Stimulated activated CD4-positive, alpha-beta T cell treated with anti-CD3 and anti-CD28 coated beads, Interleukin-15, amount 100 ng/mL, for 24 hours (primary cell): ENCODE results near the gene MBD3L4.
"Not testable (repeated sequence)": the region's sequence is repeated elsewhere in the genome, so short reads cannot be mapped to it uniquely, and the experiment has no call there.

Source experiments
- DNase-seq: peaks from one replicate; pipeline ENCODE4 v3.0.0-alpha.2; 2020

Gene MBD3L4

DNA sequence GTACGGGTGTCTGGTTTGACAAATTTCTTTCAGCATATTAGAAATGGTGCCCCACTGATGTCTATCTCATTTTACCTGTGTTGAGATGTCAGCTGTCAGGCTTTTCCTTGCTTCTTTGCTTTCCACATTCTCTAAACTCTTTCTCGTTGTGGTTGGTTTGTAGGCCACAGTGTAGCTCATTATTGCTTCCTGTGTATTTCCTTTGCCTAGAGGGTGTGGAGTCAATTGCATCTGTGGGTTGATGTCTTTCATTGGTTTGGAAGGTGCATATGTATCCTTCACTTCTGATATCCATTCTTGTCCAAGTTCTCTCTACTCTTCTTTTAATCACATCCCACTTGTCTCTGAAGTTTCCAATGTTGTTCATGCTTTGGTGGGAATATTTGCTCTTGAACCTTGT, 1.6 kb upstream of the MBD3L4 start:
- DNase-seq, result not testable (repeated sequence)

DNA sequence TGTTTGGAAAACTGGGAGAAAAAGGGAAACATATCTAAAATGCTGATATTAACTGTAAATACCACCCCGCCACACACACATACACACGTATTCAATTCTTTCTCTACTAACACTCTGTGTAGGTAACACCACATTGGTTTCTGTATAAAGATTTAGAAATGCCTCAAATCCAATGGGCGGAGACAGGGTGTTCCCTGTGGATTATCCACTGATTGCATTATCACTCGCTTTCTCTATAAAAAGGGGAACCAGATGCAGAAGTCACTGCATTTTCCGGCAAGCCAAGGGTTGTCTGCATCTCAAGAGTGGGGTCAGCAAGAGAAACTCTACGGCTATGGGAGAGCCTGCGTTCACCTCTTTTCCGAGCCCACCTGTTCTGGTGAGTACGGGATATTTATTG, 9.7 kb downstream of the MBD3L4 start, which contains the start of gene MBD3L5:
Gene MBD3L5 (plus strand): TSS at position 301 of the 400 bp plus-strand sequence. CDS start 34 bp downstream, at position 335.
- not testable (repeated sequence) for DNase-seq

DNA sequence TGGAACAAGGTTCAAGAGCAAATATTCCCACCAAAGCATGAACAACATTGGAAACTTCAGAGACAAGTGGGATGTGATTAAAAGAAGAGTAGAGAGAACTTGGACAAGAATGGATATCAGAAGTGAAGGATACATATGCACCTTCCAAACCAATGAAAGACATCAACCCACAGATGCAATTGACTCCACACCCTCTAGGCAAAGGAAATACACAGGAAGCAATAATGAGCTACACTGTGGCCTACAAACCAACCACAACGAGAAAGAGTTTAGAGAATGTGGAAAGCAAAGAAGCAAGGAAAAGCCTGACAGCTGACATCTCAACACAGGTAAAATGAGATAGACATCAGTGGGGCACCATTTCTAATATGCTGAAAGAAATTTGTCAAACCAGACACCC, 11.2 kb downstream of the MBD3L4 start:
- DNase-seq, result not testable (repeated sequence)

DNA sequence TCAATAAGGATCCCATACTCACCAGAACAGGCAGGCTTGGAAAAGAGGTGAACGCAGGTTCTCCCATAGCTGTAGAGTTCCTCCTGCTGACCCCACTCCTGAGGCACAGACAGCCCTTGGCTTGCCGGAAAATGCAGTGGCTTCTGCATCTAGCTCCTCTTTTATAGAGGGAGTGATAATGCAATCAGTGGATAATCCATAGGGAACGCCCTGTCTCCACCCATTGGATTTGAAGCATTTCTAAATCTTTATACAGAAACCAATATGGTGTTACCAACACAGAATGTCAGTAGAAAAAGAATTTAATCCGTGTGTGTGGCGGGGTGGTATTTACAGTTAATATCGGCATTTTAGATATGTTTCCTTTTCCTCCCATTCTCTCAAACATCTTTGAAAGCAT, 18.6 kb downstream of the MBD3L4 start, which contains the start of gene MBD3L2B:
Gene MBD3L2B (minus strand): TSS at position 101 of the 400 bp plus-strand sequence. CDS start 34 bp downstream, at position 67.
- DNase-seq, result not testable (repeated sequence)

DNA sequence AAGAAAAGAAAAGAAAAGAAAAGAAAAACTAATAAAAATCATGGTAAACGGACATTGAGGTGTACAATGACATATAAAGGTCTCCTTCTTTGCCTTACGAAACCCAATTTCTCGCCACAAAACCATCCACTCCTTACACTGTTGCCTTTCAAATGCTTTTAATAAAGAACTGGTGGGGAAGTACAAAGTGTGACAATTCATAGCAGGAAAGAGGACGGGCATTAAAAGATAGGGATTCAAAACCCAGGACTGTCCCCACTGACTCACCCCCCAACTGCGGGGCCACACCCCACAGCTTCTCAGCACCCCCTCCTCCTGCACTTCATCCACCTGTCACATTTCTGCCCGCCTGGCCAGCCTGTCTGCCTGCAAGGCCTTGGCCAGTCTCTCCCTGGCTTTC, 21.2 kb downstream of the MBD3L4 start:
- DNase-seq, result no peak

DNA sequence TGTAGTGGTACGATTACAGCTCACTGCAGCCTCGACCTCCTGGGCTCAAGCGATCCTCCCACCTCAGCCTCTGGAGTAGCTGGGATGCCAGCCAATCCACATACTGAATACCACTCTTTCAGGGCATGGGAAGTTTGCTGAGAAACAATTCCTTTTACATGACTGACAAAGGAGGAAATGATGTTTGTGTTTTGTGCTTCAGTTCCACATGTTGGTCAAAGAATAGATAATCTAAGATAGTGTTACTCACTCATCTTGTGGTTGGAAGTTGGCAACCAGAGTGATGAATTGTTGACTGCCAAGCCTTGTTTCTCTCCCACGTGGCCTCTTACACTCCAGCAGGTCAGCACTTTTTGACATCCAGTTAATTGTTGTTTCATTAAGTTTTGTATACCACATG, 26.3 kb downstream of the MBD3L4 start:
- DNase-seq, result peak; percentile 25

DNA sequence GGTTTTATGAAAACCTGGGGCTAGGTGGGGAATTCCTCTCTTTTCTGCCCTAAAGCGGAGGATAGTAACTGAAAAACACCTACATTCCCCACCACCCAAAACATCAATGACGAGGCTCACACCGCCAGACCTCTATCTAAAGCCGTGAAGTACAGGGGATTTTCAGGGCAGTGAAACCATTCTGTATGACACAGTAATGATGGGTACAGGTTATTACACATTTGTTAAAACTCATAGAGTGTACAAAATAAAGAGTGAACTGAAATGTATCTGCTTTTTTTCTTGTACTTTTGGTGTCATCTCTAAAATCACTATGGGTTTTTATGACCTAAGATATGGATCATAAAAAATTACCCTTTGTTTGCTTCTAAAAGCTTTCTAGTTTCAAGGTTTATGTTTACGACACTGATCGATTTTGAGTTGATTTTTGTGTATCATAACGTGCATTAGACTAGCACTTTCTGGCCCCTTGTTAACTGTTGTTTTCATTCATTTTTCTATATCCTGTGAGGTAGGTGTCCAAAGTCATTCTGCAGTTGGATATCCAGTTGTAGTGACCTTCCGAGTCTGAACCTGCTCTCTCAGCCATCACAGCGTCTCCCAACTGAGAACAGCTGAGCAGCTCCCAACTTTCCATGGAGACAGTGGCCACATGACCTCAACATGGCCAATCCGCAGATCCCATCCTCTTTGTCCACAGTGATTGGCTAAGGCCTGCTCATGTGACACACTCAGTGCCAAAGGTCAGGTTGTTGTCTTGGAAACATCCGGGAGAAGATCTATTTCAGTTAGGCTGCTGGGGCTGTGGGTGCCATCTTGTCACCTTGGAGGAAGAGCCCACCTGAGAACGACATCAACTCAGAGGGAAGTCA, 29.0 kb downstream of the MBD3L4 start:
- DNase-seq, result peak; percentile 46

DNA sequence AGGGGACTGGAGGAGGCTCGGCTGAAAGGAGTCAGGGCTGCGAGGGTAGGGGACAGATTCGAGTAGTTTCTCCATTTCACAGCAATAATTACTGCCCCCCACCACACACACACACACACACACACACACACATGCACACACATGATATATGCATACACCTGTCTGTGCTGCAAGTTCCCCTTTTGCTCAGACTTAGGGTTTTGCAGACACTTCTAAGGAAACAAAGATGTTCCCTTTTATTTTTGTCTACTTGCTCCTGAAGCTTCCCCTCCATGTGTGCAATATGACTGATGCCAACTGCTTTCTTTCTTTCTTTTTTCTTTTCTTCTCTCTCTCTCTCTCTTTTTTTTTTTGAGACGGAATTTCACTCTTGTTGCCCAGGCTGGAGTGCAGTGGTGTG, 32.1 kb downstream of the MBD3L4 start:
- no peak for DNase-seq

DNA sequence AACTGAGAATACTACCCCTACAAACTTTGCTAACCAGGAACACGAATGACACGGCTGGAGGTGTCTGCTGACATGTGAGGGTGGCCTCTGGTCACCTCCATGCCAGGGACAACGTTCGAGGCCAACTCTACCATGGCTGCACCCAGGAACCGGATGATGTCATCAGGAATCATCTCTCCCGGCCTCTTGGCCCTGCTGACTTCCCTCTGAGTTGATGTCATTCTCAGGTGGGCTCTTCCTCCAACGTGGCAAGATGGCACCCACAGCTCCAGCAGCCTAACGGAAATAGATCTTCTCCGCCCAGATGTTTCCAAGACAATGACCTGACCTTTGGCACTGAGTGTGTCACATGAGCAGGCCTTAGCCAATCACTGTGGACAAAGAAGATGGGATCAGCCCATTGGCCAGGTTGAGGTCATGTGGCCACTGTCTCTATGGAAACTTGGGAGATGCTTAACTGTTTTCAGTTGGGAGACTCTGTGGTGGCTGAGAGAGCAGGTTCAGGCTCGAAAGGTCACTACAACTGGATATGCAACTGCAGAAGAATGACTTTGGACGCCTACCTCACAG, 33.8 kb downstream of the MBD3L4 start:
- DNase-seq, result no peak

DNA sequence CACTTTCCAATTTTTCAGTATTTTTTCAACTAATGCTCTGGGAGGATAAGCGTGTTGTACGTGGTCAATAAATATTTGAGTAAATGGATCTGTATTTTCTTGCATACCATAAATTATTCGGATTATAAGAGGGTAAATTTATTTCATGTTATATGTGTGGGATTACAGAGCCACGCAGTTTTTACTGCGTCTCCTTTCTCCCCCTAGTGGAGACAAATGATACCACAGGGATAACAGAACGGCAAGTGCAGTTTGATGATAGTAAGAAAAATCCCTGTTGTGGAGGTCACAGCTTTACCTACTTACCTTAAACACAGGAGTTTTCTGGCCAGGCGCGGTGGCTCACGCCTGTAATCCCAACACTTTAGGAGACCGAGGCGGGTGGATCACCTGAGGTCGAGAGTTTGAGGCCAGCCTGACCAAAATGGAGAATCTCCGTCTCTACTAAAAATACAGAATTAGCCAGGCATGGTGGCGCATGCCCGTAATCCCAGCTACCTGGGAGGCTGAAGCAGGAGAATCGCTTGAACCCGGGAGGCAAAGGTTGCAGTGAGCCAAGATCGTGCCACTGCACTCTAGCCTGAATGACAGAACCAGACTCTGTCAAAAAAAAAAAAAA, 35.6 kb downstream of the MBD3L4 start:
- no peak for DNase-seq

DNA sequence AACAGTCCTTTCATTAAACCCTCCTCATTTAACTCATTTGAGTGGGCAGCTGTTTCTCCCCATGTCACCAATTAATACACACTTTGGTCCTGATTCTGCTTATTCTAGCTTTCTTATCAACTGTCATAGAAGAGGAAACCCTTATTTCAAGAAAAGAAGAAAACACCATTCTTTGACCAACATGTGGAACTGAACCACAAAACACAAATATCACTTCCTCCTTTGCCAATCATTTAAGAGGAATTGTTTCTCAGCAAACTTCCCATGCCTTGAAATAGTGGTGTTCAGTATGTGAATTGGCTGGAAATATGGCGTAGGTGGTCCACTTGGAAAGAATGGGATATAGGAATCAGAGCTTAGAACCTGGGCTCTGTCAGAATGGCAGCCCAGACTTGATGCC, 39.2 kb downstream of the MBD3L4 start:
- DNase-seq, result no peak

DNA sequence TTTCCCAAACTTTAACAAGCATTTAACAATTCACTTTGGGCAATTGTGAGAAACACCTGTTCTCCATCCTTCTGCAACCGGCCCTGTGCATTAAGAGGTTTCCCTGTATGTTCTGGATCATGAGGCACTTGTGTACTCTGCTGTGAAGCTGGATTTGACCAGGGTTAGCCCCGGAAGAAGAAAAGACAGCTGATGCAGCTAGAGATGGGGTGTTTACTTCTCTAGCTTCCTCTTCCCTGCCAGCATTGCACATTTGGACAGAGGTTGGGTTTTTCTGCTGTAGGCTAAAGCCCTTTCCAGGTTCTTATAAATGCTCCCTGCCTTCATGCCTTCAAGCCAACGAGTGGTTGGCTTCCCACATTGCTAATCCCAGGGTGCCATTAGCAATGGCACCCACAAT, 39.6 kb downstream of the MBD3L4 start:
- no peak for DNase-seq

DNA sequence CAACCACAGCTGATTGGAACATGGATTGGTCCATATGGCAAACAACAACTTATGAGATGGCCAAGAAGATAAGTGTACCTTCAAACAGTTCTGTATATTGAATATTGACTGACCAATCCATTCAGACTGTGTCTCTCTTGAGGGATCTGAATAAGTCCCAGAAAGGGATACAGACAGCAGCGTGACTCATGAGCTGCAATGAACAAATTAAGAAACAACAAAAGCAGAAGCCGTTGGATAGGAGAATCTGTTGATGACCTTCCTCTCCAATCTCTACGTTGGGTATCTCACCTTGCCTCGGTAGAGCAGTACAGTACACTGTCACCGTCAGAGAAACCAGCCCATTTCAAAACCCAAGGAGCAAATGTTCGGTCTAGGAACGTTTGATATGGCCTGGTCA, 40.0 kb downstream of the MBD3L4 start:
- no peak for DNase-seq

DNA sequence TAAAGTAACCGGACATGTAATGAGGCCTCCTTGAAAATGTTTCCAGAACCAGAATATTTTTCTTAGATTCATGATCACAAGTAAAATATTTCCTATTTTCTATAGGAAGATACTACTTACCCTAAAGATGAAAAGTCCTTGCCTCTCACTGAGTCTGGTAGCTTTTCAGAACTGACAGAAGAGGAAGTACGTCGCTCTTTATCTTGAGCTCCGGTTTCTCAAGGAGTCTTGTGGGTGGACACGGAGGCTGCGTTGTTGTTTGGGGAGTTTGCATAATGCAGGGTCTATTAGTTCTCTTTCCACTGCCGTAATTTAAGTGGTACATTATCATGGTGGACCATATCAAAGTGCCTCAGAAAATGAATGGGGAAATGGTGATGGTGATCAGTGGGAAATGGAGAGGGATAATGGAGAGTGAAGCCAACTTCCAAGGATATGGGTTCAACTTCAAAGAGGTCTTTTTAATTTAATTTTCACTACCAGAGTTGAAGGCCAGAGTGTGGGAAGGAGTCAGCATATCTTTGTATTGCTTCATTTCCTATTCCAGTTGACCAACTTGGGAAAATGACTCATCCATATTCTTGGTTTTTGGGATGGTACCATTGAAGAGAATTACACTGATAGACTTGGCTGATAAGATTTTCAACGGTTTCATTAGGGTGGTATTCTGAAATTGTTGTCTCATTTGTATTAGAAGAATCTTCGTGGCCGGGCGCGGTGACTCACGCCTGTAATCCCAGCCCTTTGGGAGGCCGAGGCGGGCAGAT, 42.1 kb downstream of the MBD3L4 start:
- no peak for DNase-seq

DNA sequence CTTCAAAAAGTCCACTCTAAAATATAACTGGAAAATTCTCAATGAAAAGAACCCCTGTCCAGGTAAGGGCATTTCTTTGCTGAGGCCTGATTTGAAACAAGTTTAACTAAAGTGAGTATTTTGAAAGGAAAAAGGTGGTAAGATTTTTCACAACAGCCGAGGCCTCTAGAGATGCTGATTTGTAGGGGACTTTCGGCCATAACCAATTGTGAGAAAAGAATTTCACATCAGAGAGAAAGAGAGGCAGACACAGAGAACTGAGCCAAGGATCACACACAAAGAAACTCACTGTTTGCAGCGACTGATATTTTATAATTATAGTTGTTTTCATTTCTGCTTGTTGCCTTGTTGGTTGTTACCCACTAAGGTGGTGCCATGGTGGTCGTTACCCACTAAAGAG, 43.2 kb downstream of the MBD3L4 start:
- DNase-seq, result no peak

DNA sequence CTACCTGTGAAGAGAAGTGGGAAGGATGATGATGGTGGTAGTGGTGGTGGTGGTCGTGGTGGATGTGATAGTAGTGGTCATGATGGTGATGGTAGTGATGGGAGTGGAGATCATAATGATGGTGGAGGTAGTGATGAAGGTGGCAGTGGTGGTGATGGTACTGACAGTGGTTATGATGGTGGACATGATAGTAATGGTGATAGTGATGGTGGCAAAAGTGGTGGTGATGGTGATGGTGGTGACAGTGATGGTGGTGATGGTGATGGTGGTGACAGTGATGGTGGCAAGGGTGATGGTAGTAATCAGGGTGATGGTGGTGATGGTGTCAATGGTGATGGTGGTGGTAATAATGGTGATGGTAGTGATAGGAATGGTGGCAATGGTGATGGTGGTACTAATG, 44.9 kb downstream of the MBD3L4 start:
- DNase-seq, result no peak

DNA sequence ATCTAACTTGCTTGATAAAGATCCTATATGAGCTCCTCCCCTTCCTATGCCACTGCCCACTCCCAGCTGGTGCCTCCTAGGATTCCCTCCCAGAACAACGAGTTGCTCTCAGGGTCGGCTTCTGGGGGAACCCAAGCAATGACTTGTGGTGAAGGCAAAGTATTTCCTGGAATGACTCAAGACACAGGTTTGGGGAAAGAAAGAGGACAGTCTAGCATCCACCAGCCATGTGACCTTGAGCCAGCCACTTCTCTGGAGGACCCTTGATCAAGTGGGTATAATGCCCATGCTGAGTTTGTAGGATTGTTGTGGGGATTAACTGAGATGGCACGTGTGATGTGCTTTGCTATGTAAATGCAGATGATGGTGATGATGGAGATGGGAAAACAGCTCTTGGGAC, 51.7 kb downstream of the MBD3L4 start:
- no peak for DNase-seq

DNA sequence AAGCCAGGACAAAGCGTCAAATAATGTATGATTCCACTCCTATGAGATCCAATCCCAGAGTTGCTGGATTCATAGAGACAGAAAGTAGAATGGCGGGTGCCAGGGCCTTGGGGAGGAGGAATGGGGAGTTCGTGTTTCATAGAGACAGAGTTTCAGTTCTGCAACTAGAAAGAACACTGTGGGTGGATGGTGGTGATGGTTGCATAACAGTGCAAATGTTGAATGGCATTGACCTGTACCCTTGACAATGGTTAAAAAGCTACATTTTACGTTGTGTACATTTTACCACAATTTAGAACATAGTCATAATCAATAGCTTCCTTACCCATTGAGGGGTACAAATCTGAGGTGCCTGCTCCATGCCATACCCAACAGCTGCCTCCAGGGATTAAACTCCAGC, 52.1 kb downstream of the MBD3L4 start:
- no peak for DNase-seq
